SHP77 (cell line): Measurements from ENCODE around the gene TAF1B.

Source experiments
- DNase-seq, 2 experiments: peaks; one replicate each; lab custom pipeline; 2025; lab: John Stamatoyannopoulos, UW

TAF1B gene

DNA sequence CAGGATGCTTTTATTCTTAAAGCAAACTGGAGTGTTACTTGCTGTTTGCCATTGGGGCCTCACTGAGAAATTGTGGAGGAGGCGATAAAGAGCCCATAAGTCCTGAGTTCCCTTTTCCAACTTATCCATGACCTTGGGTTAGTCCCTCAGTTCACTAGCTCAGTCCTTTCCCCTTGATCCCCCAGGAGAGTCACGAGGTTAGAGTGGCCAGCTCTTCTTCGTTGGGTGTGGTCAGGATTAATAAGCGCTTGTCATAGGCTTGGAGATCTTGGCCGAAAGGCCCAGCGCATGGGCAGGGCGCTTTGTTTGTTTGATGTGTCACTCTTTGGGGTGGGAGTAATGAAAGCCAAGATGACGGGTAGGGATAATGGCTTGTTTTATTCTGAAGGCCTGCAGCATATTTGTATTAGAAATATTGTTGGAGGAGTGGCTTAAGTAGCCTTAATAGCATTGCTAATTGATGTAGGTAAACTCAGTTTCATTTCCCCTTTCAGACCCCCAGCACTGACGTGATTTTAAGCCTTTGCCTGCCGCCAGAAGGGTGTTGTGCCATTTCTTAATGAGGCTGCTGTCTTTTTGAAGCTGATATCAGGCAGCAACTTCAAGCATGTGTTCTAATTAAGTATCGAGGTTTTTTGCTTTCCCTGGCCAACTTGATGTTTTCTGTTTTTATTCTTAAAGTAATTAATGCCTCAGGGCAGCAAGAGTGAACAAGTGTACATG is 123.9 kb downstream of the TAF1B start:
- DNase-seq: no peak

- no peak for DNase-seq
Measured at GRCh38 chr2:9968553-9969497, 125.6 kb downstream of the TAF1B start.

DNA sequence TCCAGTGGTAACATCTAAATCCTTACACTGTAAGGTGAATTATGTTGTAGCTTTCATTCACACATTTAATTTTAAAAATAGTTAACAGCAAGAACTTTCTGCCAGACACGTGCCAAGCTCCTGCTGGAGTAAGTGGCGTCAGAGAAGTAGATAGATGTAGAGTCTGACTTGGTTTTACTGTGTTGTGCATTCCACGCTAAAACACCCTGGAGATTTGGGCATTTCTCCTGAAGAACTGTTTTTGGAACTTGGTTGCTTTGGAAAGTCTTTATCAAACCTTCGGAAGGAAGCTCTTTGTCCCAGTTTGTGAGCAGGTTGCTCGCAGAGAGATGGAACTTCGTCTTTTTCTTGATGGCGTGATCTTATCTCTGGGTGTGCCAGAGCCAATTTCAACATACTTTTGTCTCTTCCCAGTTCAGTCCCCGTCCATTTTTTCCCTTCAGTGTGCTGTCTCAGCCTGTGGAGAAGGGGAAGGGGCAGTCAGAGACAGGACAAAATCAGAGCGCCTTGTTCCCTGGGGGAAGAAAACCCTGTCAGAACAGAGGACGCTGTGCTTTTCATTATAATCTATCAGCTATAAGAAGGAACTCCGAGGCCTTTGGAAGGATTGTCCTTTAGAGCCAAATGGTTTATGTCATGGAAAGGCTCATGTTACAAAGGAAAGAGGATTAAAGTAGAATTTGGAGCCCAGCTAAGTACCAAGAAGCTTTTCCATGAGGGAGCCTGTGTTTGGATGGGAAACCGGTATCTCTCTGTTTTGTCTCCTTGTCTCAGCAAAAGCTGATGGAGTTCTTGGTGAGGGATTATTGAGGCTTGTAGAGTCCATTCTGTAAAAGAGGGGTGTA is 127.1 kb downstream of the TAF1B start:
- no peak for DNase-seq

DNA sequence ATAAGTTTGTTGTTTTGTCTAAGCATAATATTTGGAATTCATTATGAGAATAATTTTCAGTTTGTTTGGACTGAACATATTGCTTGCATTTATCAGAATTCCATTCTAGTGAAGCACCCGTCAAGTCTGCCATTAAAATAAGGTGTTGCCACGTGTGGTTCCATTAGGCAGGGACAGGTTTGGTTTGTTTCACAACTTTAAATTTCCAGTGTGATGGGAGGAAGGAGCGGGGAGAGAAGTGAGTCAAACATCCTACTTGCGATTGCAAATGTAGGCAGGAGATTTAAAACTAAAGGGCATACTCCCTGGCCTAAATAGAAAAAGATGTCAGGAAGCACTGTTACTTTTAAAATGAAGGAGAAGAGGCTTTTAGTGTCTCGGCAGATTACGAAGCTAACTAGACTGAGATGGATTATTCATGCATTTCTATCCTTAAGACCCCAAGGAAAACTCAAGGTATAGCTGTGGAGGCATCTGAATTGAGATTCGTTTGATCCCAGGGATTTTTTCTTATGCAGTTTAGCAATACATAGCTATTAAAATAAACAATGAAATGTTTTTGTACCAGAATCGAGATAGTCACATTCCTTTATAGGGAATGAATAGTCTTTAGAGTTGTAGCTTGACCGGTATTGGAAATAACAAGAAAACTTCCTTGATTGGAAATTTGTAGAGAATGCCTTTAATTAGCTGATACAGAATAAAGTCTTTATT is 128.0 kb downstream of the TAF1B start:
- no peak for DNase-seq

GRCh38 chr2:9971890-9972289 is 128.6 kb downstream of the TAF1B start:
- no peak for DNase-seq

DNA sequence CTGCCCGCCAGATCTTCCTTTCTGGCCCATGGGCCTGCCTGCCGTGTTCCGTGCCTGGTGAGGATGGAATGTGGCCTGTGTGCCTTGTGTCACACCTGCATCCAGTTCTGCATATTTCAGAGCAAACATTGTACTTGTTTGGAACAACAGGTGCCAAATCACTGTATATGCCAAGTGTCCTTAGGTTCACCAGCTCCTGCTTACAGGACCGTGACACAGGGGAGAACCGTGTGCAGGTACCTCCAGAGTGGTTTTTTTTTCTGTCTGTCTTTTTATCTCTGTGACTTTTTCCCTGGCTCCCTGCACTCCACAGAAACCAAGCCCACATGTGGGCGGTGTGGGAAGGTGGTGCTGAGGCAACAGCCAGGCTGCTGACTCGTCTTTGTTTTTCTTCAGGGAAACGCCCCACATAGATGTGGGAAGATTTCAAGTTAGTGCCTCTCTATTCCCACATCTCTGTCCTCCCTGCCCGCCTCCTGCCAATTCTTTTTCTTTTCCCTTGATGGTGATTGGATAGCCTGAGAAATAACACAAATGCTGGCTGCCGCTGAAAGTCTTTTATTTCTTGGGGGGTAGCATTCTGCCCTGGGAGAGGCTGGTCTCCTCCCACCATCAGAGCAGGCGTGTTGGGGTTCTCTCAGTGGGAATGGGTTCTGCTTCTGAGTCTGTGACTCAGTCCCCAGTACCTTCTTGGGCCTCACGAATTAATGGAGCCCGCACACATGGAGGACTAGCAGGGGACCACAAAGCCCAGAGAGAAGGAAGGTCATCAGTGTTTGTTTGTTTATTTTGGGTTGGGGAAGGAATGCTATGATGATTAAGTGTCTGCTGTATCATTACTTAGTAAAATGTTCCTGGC is 129.6 kb downstream of the TAF1B start:
- no peak for DNase-seq

DNA sequence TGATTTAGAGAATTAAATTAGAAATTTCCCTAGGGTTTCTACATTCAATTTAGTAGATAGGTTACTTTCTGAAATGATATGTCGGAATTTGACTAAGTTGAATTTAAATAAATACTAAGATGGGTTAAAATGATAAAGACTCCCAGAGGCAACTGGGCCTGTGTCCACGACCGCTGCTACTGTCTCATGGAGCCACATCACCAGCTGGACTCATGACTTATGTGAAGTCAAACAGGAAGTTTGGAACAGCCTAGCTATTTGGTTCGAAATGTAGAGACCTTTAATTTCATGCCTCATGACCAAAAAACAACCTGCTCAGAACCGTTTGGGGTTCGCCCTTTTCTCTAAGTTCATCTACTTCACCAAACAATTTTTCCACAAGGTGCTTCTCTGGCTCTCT is 130.4 kb downstream of the TAF1B start:
- no peak for DNase-seq

DNA sequence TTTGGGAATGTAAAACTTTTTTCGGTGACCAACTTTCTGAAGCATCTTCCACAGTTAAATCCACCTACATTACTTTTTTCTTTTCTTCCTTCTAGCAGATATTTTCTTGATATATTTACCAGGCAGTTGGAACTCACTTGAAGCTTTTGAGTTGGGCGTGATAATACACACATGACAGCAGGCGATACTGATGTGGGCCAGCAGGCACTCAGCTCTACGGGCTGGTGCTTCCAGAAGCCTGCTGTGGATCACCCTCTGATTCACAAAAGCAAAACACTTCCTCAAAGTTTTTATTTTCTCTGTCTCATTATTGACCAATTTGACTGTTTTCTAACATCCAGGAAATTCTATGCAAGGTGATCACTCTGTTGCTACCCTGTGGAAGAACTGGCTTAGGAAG is 131.1 kb downstream of the TAF1B start:
- DNase-seq: no peak

DNA sequence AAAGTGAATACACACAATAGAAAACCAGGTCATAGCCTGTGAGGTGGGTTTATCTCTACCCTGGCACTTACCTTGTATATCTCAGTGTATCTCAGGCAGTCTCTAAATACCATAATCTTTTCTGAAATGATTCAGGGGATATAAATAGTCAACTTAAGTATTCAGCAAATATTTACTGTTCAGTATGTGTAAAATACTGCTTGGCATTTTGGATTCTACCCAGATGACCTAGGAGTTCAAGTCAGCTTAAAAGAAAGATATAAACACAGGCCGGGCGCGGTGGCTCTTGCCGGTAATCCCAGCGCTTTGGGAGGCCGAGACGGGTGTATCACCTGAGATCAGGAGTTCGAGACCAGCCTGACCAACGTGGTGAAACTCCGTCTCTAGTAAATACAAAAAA is 132.1 kb downstream of the TAF1B start:
- peak in 1 of 2 experiments; percentile 8 for DNase-seq

DNA sequence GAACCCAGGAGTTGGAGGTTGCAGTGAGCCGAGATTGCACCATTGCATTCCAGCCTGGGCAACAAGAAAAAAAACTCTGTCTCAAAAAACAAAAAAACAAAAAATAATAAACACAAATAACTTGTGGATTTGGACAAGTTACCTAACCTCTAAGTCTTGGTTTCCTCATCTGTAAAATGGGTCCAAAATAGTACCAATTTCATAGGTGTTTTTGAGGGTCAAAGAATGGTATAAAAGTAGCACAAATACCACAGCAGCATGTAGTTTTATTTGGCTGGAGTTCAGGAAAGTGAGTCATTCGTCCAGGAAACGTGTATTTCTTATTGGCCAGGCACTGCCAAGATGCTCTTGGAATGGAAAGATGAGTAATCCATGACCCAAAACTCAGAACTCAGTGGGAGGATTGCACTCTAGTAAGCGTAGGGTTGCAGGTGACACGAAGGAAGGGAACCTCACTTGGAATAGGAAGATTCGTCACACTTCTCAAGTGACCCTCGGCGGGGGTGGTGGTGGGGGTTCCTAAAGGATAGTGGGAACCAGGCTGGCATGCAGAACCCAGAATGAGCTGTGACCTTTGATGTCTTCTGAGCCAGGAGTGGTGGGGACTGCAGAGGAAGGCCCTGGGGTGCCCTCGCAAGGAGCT is 132.7 kb downstream of the TAF1B start:
- DNase-seq: peak in 1 of 2 experiments; percentile 16

- no peak for DNase-seq
Measured at GRCh38 chr2:9979977-9980376, 136.7 kb downstream of the TAF1B start.

- DNase-seq: no peak
Measured at GRCh38 chr2:9980520-9980919, 137.2 kb downstream of the TAF1B start.

- no peak for DNase-seq
Measured at GRCh38 chr2:9981655-9982054, 138.4 kb downstream of the TAF1B start.

- no peak for DNase-seq
Measured at GRCh38 chr2:9982248-9982647, 139.0 kb downstream of the TAF1B start.

DNA sequence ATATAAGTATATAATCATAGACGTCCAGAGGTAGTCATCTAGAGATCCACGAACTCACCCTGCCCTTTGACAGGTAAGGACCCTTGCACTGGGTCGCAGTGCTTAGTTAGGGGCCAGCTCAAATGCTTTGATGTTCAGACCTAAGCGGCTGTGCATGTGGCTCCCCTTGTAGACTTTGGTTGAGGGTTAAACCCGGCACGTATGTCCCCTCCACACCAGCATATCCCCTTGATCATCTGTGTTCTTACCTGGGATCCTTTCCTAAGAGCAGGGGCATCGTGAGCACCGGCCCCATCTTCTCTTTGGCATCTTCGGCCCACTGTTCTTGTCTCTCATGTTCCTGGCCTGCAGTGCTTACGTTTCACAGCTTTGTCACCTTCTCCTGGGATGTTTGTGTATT is 139.6 kb downstream of the TAF1B start:
- no peak for DNase-seq

DNA sequence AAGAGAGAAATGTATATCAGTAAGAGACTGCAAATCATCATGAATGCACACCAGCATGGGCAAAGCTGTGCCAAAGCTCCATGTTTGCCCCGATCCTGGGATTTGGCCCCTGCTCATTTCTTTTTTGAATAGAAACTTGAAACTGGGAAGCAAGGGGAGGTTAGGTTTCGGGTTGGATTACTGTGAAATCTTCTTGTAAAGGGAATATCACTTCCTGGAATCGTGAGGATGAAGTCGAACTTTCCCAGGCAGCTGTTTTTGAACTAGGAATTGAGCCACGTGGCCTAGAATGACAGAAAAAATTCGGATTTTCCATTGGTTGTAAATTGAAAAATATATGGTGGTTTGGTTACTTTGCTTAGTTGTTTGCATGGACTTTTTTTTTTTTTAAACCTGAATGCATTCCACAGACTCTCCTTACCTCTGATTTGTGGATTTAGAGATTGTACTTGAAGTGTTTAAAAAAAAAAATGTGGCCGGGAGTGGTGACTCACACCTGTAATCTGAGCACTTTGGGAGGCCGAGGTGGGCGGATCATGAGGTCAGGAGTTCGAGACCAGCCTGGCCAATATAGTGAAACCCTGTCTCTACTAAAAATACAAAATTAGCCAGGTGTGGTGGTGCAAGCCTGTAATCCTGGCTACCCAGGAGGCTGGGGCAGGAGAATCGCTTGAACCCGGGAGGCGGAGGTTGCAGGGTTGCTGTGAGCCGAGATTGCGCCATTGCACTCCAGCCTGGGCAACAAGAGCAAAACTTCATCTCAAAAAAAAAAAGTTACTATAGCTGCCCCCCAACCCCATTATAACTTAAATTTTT is 140.3 kb downstream of the TAF1B start:
- no peak for DNase-seq
